Upper lobe of left lung (tissue), 4 donors: ENCODE results near the gene ADCYAP1R1.

Source experiments
- POLR2A ChIP-seq, 4 donors: fragments of 450-650 bp; IDR thresholded peaks; one replicate each; pipeline ENCODE4 v1.5.1; 2016 to 2017; ENCODE audit warnings: antibody characterized with exemption in 4 of 4, mild to moderate bottlenecking in 2 of 4
- TF ChIP-seq, protein P1 (sequence below), 6 experiments: fragments of 450-650 bp in 4 of 6; fragments of 200-600 bp in 2 of 6; sonication (generic) in 2 of 6; IDR thresholded peaks; one replicate each; pipeline ENCODE4 v1.5.1; 2016 to 2019; ENCODE audit warnings: antibody characterized with exemption in 6 of 6

DNA sequence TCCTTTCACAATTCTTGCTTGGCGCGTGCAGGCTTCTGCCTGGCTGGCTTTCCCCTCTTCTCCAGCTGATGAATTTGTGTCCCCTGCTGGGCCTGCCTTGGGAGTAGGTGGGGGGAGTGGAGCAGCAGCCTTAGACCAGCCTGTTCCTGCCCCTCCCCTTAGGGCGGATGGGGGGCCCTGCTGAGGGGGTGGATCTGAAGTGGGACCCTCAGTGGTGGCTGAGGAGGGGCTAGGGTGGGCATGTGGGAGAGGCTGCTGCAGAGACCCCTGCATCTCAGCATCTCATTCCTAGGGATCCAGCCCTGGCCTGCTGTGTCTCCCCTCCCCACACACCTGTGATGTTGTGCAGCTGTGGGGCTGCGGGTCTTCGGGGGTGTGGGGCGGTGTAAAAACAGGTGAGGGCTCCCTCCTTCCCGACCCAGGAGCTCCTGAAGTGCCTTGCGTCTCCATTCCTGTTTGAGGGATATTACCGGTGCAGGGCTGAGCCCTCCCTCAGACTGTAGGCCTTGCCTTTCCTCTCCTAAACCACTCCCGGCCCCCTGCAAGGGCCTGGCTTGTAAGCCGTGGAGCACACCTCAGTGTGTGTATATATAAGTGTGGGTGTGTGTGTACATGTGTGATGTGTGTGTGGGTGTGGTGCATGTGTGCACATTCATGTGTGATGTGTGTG lies 24.7 kb downstream of the ADCYAP1R1 start:
- no peak for TF ChIP-seq POLR2A (IDR thresholded peaks at IDR 0.05)
- TF ChIP-seq, protein P1, sequence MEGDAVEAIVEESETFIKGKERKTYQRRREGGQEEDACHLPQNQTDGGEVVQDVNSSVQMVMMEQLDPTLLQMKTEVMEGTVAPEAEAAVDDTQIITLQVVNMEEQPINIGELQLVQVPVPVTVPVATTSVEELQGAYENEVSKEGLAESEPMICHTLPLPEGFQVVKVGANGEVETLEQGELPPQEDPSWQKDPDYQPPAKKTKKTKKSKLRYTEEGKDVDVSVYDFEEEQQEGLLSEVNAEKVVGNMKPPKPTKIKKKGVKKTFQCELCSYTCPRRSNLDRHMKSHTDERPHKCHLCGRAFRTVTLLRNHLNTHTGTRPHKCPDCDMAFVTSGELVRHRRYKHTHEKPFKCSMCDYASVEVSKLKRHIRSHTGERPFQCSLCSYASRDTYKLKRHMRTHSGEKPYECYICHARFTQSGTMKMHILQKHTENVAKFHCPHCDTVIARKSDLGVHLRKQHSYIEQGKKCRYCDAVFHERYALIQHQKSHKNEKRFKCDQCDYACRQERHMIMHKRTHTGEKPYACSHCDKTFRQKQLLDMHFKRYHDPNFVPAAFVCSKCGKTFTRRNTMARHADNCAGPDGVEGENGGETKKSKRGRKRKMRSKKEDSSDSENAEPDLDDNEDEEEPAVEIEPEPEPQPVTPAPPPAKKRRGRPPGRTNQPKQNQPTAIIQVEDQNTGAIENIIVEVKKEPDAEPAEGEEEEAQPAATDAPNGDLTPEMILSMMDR (IDR thresholded peaks at IDR 0.05), result no peak
